Measurements from ENCODE around the gene PIEZO1. TPM values are rescaled to one million over a fixed set of nuclear protein-coding genes. Genes with fewer than 3 reads are reported as not detected.

Gene PIEZO1
- total and polyA plus RNA-seq, 11 donors: 14.2 to 59.7 (median 31.2) TPM

- Histone ChIP-seq H3K9me3 (no peaks in the 10 kb centered on the region), H3K27me3 (no peaks in the 10 kb centered on the region), H3K27ac (peak within 1 kb of the TSS in 11 of 12 donors; percentile 17 to 81 (median 60)), H3K4me3 (peak within 1 kb of the TSS; percentile 46 to 87 (median 72)), H3K36me3 (peaks cover 0 to 11% (median 0%) of the 10 kb centered on the region in 9 donors), H3K4me1 (peaks cover 0 to 30% (median 11%) of the 10 kb centered on the region in 12 donors)
- 0 to 1% (median 0%) methylated on average over 3 to 98 of the region's 98 CpGs for WGBS, 4 donors
- ATAC-seq: peak; percentile 35 to 71 (median 64)
- peak; percentile 81 to 95 (median 87) for DNase-seq
- peak in 1 of 2 donors; percentile 86 for TF ChIP-seq POLR2A (IDR thresholded peaks at IDR 0.05)
- TF ChIP-seq CTCF (IDR thresholded peaks at IDR 0.05): no peak
- intact Hi-C loops (cut with DNase I): no loop called here
Measured at GRCh38 chr16:88803264-88803987, 18.4 kb upstream of the PIEZO1 start, which contains the start of gene CDT1. Gene CDT1 (plus strand): TSS chr16:88803789. CDS start chr16:88803832, 43 bp downstream.

DNA sequence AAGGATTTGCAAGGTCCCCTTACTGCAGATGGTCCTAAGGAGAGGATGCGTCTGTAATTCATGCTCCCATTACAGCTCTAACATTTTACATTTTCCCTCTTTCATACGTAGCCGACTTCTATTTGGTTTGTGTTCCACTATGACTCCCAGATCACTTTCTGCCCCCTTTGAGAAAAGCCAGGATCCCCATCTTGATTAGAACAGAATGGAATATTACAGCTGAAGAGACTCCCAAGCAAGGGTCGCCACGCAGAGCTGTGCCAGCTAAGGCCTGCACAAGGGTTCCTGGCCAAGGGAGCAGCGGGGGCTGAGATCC is 15.2 kb upstream of the PIEZO1 start:
- no peak for ATAC-seq
- peaks cover 0 to 30% (median 11%) of the 10 kb centered on the region in 12 donors for H3K4me1 ChIP-seq
- no peaks in the 10 kb centered on the region for H3K9me3 ChIP-seq
- TF ChIP-seq CTCF (IDR thresholded peaks at IDR 0.05) (no peak), POLR2A (IDR thresholded peaks at IDR 0.05) (no peak)
- peak in 1 of 5 donors; percentile 17 for DNase-seq
- H3K4me3 ChIP-seq: no peak overlapping the region
- H3K27ac ChIP-seq: no peak overlapping the region
- intact Hi-C loops (cut with DNase I): no loop called here
- H3K27me3 ChIP-seq: no peaks in the 10 kb centered on the region
- no peaks in the 10 kb centered on the region for H3K36me3 ChIP-seq
- 71 to 90% (median 89%) methylated on average over 6 of the region's 6 CpGs for WGBS, 4 donors

DNA sequence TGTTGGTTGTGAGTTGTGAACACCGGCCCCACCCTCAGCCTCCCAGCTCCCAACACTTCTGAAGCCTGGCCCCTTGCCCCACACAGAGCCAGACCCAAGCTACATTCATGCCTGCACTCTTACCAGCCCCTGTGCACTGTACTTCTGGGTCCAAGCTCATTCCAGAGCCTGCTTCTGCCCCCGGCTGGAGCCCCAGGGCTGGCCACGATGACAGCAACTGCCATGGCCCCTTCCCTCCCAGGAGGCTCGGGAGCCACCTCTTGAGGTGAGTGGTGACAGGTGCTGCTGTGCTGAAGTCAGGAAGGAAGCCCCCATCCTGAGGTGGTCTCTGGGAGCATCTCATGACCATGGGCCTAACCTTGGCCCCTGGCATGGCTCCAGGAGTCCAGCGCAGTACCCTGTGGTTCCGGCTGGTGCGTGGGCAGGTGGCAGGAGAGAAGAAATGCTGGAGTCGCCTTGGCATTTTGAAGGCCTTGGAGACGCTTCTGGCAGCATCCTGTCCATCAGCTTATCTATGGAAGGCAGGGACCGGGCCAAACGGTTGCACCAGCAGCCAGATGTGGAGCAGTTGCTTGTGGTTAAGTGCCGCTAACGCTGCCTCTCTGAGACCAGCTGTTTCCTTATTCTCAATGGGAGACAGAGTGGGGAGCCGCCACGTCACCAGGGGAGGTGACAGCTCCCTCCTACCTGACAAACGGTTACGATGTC is 14.7 kb upstream of the PIEZO1 start:
- Histone ChIP-seq H3K27ac (no peak overlapping the region), H3K27me3 (no peaks in the 10 kb centered on the region), H3K4me1 (peaks cover 0 to 25% (median 11%) of the 10 kb centered on the region in 12 donors), H3K4me3 (no peak overlapping the region), H3K36me3 (no peaks in the 10 kb centered on the region), H3K9me3 (no peaks in the 10 kb centered on the region)
- 73 to 91% (median 83%) methylated on average over 12 to 17 of the region's 17 CpGs for WGBS, 4 donors
- DNase-seq (peak in 1 of 5 donors; percentile 26), ATAC-seq (no peak)
- TF ChIP-seq POLR2A (IDR thresholded peaks at IDR 0.05) (no peak), CTCF (IDR thresholded peaks at IDR 0.05) (no peak)
- intact Hi-C loops (cut with DNase I): no loop called here

DNA sequence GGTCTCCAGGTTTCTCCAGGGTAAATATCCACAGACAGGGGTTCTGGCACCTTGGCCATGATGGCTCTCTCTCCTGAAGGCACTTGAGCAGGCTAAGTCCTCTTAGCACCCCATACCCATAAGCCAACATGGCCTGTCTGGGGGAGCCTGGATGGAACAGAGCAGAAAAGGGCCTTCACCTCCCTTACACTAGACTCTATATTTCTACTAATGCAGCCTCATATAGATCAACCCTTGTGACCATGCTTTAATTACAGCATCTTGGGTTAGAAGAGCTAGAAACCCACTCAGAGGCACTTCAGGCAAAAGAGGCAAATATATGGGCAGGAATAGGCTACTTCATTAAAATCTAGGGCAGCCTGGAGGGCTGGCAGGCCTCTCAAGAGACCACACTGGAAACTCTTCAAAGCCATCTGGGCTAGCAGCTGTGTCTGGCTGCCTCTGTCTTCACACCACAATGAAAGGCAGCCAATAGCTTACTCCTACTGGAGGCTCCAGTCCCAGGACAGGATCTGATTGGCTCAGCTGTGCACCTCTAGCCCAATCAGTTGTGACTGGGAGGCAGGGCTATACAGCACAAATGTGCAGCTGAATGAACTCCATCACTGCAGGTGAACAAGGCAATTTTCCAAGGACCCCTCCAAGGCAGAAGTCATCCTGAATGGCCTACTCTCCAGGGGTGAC is 13.9 kb upstream of the PIEZO1 start:
- intact Hi-C loops (cut with DNase I): no loop called here
- Histone ChIP-seq H3K9me3 (no peaks in the 10 kb centered on the region), H3K27ac (no peak overlapping the region), H3K4me1 (peaks cover 0 to 18% (median 4%) of the 10 kb centered on the region in 12 donors), H3K4me3 (no peak overlapping the region), H3K27me3 (peaks cover 0 to 2% (median 0%) of the 10 kb centered on the region in 9 donors), H3K36me3 (no peaks in the 10 kb centered on the region)
- DNase-seq (no peak), ATAC-seq (no peak)
- no peak for TF ChIP-seq POLR2A (IDR thresholded peaks at IDR 0.05)
- no peak for TF ChIP-seq CTCF (IDR thresholded peaks at IDR 0.05)

Data from heart left ventricle (tissue), 16 donors.